ENCODE measurements around the gene GRWD1. TPM values are rescaled to one million over a fixed set of nuclear protein-coding genes. Genes with fewer than 3 reads are reported as not detected.

GRWD1 gene
- total RNA-seq, 6 donors from 2014 or later: 10.5 to 44.1 (median 31.6) TPM

- no peak for TF ChIP-seq EP300 (IDR thresholded peaks at IDR 0.05)
- TF ChIP-seq POLR2AphosphoS5 (IDR thresholded peaks at IDR 0.05): no peak
- TF ChIP-seq CTCF (IDR thresholded peaks at IDR 0.05): no peak
- TF ChIP-seq POLR2A (IDR thresholded peaks at IDR 0.05): no peak
- Histone ChIP-seq H3K4me3 (peak overlapping the region; percentile 54 to 96 (median 90)), H3K27ac (peak overlapping the region; percentile 94 to 98 (median 96)), H3K9me3 (no peaks in the 10 kb centered on the region), H3K4me1 (peaks cover 14 to 25% (median 17%) of the 10 kb centered on the region in 4 donors), H3K36me3 (peaks cover 34 to 50% (median 48%) of the 10 kb centered on the region in 4 donors), H3K27me3 (no peaks in the 10 kb centered on the region)
- ATAC-seq (ENCODE audit: low FRiP score in 2 of 2) (no peak), DNase-seq (peak in 1 of 2 donors; percentile 49)
- 47 to 53% methylated on average over 14 to 20 of the region's 20 CpGs for WGBS, 2 donors
These were observed 24.3 kb downstream of the GRWD1 start for GRCh38 chr19:48469934-48470680.

GRCh38 chr19:48470856-48471255 lies 25.1 kb downstream of the GRWD1 start:
- Histone ChIP-seq H3K27me3 (no peaks in the 10 kb centered on the region), H3K27ac (peak overlapping the region in 1 of 4 donors; percentile 98), H3K4me1 (peaks cover 14 to 25% (median 17%) of the 10 kb centered on the region in 4 donors), H3K36me3 (peaks cover 41 to 58% (median 55%) of the 10 kb centered on the region in 4 donors), H3K9me3 (no peaks in the 10 kb centered on the region), H3K4me3 (peak overlapping the region in 1 of 4 donors; percentile 96)
- WGBS, 2 donors: 89% methylated on average over 10 of the region's 10 CpGs
- TF ChIP-seq EP300 (IDR thresholded peaks at IDR 0.05) (no peak), CTCF (IDR thresholded peaks at IDR 0.05) (no peak), POLR2AphosphoS5 (IDR thresholded peaks at IDR 0.05) (no peak), POLR2A (IDR thresholded peaks at IDR 0.05) (no peak)
- DNase-seq (no peak), ATAC-seq (ENCODE audit: low FRiP score in 2 of 2) (no peak)

- DNase-seq: no peak
- Histone ChIP-seq H3K27me3 (no peaks in the 10 kb centered on the region), H3K9me3 (no peaks in the 10 kb centered on the region), H3K4me3 (no peak overlapping the region), H3K36me3 (peaks cover 45 to 68% (median 65%) of the 10 kb centered on the region in 4 donors), H3K4me1 (peaks cover 14 to 25% (median 17%) of the 10 kb centered on the region in 4 donors), H3K27ac (no peak overlapping the region)
- WGBS, 2 donors: 97 to 98% methylated on average over 4 of the region's 4 CpGs
- TF ChIP-seq POLR2AphosphoS5 (IDR thresholded peaks at IDR 0.05): no peak
- no peak for ATAC-seq (ENCODE audit: low FRiP score in 2 of 2)
These were observed 26.1 kb downstream of the GRWD1 start for GRCh38 chr19:48471836-48472235.

- DNase-seq: no peak
- TF ChIP-seq POLR2AphosphoS5 (IDR thresholded peaks at IDR 0.05): no peak
- Histone ChIP-seq H3K9me3 (no peaks in the 10 kb centered on the region), H3K4me3 (no peak overlapping the region), H3K27ac (peak overlapping the region in 1 of 4 donors; percentile 11), H3K27me3 (no peaks in the 10 kb centered on the region), H3K36me3 (peaks cover 51 to 83% (median 79%) of the 10 kb centered on the region in 4 donors), H3K4me1 (peaks cover 10 to 21% (median 14%) of the 10 kb centered on the region in 4 donors)
- 84 to 85% methylated on average over 13 to 14 of the region's 14 CpGs for WGBS, 2 donors
- no peak for ATAC-seq (ENCODE audit: low FRiP score in 2 of 2)
These were observed 27.6 kb downstream of the GRWD1 start for GRCh38 chr19:48473161-48473966.

GRCh38 chr19:48474084-48474592 lies 28.4 kb downstream of the GRWD1 start:
- TF ChIP-seq POLR2A (IDR thresholded peaks at IDR 0.05): no peak
- no peak for TF ChIP-seq POLR2AphosphoS5 (IDR thresholded peaks at IDR 0.05)
- TF ChIP-seq CTCF (IDR thresholded peaks at IDR 0.05): no peak
- no peak for TF ChIP-seq EP300 (IDR thresholded peaks at IDR 0.05)
- H3K27ac ChIP-seq: peak overlapping the region in 1 of 4 donors; percentile 11
- H3K4me3 ChIP-seq: no peak overlapping the region
- no peak for ATAC-seq (ENCODE audit: low FRiP score in 2 of 2)
- no peaks in the 10 kb centered on the region for H3K9me3 ChIP-seq
- WGBS, 2 donors: 89 to 90% methylated on average over 9 to 16 of the region's 16 CpGs
- peak in 1 of 2 donors; percentile 58 for DNase-seq
- H3K4me1 ChIP-seq: peaks cover 8 to 18% (median 12%) of the 10 kb centered on the region in 4 donors
- no peaks in the 10 kb centered on the region for H3K27me3 ChIP-seq
- peaks cover 51 to 91% (median 87%) of the 10 kb centered on the region in 4 donors for H3K36me3 ChIP-seq
